ENCODE measurements around the gene SLC35F4.

- TF ChIP-seq ZNF274 (IDR thresholded peaks at IDR 0.05; ENCODE audit: low read depth, low read length): no peak
- TF ChIP-seq SUZ12 (IDR thresholded peaks at IDR 0.05; ENCODE audit: extremely low read depth, insufficient read depth, insufficient read length): no peak
Observed at GRCh38 chr14:57526942-57527341, 338.9 kb downstream of the SLC35F4 start.
